Mesendoderm (in vitro differentiated cells): ENCODE data around the gene RTP1.

Source experiments
- DNase-seq: peaks from one replicate; pipeline ENCODE4 v3.0.0; 2013
- H2AK5ac ChIP-seq: 2 replicates; pipeline ENCODE4 v1.6.1; 2013; ENCODE audit warnings: low read length, inconsistent platforms
- H2BK120ac ChIP-seq: 2 replicates; pipeline ENCODE4 v1.6.1; 2013; ENCODE audit warnings: low read depth, mild to moderate bottlenecking, low read length, moderate library complexity, mixed read lengths
- H2BK15ac ChIP-seq: replicated peaks from 2 replicates; pipeline ENCODE4 v1.6.1; 2013; ENCODE audit warnings: low read depth, mild to moderate bottlenecking, moderate library complexity
- H2BK5ac ChIP-seq: 2 replicates; pipeline ENCODE4 v1.6.1; 2013; ENCODE audit warnings: low read length, inconsistent platforms
- H3K18ac ChIP-seq: 2 replicates; pipeline ENCODE4 v1.6.1; 2013; ENCODE audit warnings: mild to moderate bottlenecking, low read length, mixed read lengths
- H3K23ac ChIP-seq: one replicate; pipeline ENCODE4 v1.6.1; 2013; ENCODE audit warnings: low read length
- H3K27ac ChIP-seq: 2 replicates; pipeline ENCODE4 v1.5.1; 2013; ENCODE audit warnings: low read depth, mild to moderate bottlenecking, inconsistent platforms, low read length, moderate library complexity
- H3K27me3 ChIP-seq: 2 replicates; pipeline ENCODE4 v1.6.1; 2013; ENCODE audit warnings: low read length, control low read depth, mild to moderate bottlenecking, inconsistent platforms; ENCODE audit not compliant: insufficient read depth, poor library complexity
- H3K36me3 ChIP-seq: 2 replicates; pipeline ENCODE4 v1.6.1; 2013; ENCODE audit warnings: low read length, inconsistent platforms; ENCODE audit not compliant: control insufficient read depth, insufficient read depth
- H3K4ac ChIP-seq: one replicate; pipeline ENCODE4 v1.6.1; 2013; ENCODE audit warnings: low read depth, mild to moderate bottlenecking, low read length, moderate library complexity
- H3K4me1 ChIP-seq: 2 replicates; pipeline ENCODE4 v1.6.1; 2013; ENCODE audit warnings: low read depth, low read length, inconsistent platforms; ENCODE audit not compliant: control insufficient read depth
- H3K4me2 ChIP-seq: 2 replicates; pipeline ENCODE4 v1.6.1; 2013; ENCODE audit warnings: low read length
- H3K4me3 ChIP-seq: 2 replicates; pipeline ENCODE4 v1.5.1; 2013; ENCODE audit warnings: mild to moderate bottlenecking, low read length
- H3K56ac ChIP-seq: one replicate; pipeline ENCODE4 v1.6.1; 2013; ENCODE audit warnings: low read length
- H3K79me1 ChIP-seq: 2 replicates; pipeline ENCODE4 v1.6.1; 2013; ENCODE audit warnings: low read length, inconsistent platforms
- H3K79me2 ChIP-seq: 2 replicates; pipeline ENCODE4 v1.6.1; 2013; ENCODE audit warnings: mild to moderate bottlenecking, low read length; ENCODE audit not compliant: control insufficient read depth, insufficient read depth
- H3K9ac ChIP-seq: 2 replicates; pipeline ENCODE4 v1.6.1; 2013; ENCODE audit warnings: low read length, inconsistent platforms
- H4K5ac ChIP-seq: one replicate; pipeline ENCODE4 v1.6.1; 2013; ENCODE audit warnings: low read length
- H4K8ac ChIP-seq: one replicate; pipeline ENCODE4 v1.6.1; 2013; ENCODE audit warnings: low read depth, mild to moderate bottlenecking, control low read depth, low read length, moderate library complexity
- WGBS: extraction: QIAGEN DNeasy Blood & Tissue Kit; methylation state at CpG from one replicate; pipeline ENCODE4 v1.1.7; 2013; ENCODE audit warnings: low lambda C conversion rate, missing lambda C conversion rate; ENCODE audit not compliant: insufficient coverage; ENCODE audit errors: extremely low coverage; 5-methylcytosine and 5-hydroxymethylcytosine counted together

The RTP1 gene

DNA sequence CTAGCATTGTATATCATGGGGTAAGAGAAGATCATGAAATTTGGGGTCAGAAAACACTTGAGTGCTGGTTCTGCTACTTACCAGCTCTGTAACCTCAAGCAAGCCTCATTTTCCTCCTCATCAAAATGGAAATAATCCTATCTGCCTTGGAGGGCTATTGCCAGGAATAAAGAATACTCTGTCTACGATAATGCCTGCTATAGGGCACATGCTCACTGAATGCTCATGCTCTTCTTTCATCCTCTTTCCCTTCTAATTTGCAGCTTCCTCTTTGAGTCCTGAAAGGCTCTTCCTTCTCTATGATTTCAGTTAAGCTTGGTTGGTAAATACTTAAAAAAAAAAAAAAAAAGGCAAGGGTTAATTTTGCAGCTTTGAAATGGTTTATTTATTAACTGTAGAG is 12.8 kb downstream of the RTP1 start:
- H2BK15ac ChIP-seq = peak overlapping the region; percentile 89
- H3K4me3 ChIP-seq = no peak overlapping the region
- no peak overlapping the region for H2AK5ac ChIP-seq
- H2BK5ac ChIP-seq = no peak overlapping the region
- H3K9ac ChIP-seq = no peak overlapping the region
- H3K27me3 ChIP-seq = no peaks in the 10 kb centered on the region
- H3K27ac ChIP-seq = no peak overlapping the region
- H3K79me1 ChIP-seq = no peaks in the 10 kb centered on the region
- no peak overlapping the region for H3K18ac ChIP-seq
- no peaks in the 10 kb centered on the region for H3K36me3 ChIP-seq
- H4K5ac ChIP-seq = no peak overlapping the region
- no peak overlapping the region for H4K8ac ChIP-seq
- no CpG with 5 or more reads among the region's 1 CpG for WGBS
- no peak overlapping the region for H3K4me2 ChIP-seq
- peaks cover 4% of the 10 kb centered on the region for H3K4me1 ChIP-seq
- H3K79me2 ChIP-seq = no peaks in the 10 kb centered on the region
- no peak overlapping the region for H3K4ac ChIP-seq
- no peak overlapping the region for H2BK120ac ChIP-seq
- DNase-seq = no peak
- H3K23ac ChIP-seq = no peak overlapping the region
- H3K56ac ChIP-seq = no peak overlapping the region

DNA sequence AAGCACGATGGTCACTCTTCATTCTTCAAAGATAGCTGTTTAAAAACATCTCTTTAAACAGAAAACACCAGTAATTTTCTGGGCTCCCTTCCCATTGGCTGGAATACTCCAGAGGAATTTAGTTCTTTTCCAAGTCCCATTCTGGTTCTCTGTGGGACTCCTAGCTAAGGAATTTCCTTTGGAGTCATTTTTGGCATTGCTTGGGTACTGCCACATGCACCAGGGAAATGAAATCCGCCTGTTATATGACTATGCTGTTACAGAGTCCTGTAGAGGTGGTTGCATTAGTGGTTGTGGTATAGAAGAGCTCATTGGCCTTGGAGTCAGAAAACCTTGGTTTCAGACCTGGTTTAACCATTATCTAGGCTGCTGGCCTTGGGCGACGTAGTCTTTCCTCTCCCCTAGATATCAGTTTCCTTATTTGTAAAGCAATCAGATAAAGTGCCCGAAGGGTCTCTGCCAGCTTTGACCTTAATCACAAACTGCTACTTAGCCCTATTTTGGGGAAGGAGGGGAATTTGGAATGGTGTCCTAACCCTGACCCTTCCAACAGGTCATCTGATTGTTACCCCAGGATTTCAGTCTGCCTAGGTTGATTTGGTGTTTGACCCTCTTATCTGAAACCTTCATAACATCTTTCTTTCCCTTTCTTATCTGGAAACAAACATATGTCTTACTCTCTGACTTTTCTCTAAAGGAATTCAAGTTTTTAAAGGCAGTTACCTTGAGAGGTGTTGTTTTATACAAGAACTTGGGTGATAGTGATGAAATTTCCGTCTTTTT is 13.4 kb downstream of the RTP1 start:
- H3K4ac ChIP-seq = no peak overlapping the region
- no peak overlapping the region for H3K56ac ChIP-seq
- no CpG with 5 or more reads among the region's 6 CpGs for WGBS

DNA sequence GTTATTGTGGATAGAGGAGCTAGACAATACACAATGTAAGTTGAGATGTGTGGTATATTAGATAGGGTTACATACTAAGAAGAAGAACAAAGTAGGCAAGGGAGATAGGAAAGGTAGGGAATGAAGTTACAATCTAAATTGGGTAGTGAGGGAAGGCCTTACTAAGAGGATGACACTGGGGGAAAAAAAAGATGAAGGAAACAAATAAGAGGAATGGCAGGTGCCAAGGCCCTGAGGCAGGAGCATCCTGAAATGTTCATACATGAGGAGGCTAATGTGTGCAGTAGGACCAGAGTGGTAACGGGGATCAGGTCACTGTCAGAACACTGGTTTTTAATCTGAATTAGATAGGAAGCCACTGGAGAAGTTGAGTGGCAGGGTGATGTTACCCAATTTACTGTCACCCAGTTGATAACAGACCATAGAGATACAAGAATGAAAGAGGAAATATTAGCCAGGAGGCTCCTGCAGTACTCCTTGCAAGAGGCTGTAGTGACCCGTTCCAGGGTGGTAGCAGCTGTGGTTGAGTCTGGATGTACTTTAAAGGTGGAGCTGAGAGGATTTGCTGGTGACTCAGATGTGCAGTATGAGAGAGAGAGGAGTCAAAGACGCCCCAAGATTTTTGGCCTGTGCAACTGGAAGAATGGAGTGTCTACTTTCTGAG is 14.4 kb downstream of the RTP1 start:
- Histone ChIP-seq H3K9ac (no peak overlapping the region), H3K4me1 (peaks cover 4% of the 10 kb centered on the region), H3K36me3 (no peaks in the 10 kb centered on the region), H2BK5ac (no peak overlapping the region), H2AK5ac (no peak overlapping the region), H3K4me3 (no peak overlapping the region), H3K79me2 (no peaks in the 10 kb centered on the region), H4K5ac (no peak overlapping the region), H3K4me2 (no peak overlapping the region), H3K27me3 (no peaks in the 10 kb centered on the region), H3K56ac (no peak overlapping the region), H3K79me1 (no peaks in the 10 kb centered on the region), H2BK15ac (no peak overlapping the region), H3K18ac (no peak overlapping the region), H3K27ac (no peak overlapping the region), H2BK120ac (no peak overlapping the region), H3K23ac (no peak overlapping the region), H4K8ac (no peak overlapping the region), H3K4ac (no peak overlapping the region)
- no peak for DNase-seq
- no CpG with 5 or more reads among the region's 3 CpGs for WGBS

More for the DNA sequence above, 13.4 kb downstream of the RTP1 start:
- Histone ChIP-seq H3K4me1 (peaks cover 4% of the 10 kb centered on the region), H3K4me2 (no peak overlapping the region), H4K8ac (no peak overlapping the region), H2BK5ac (no peak overlapping the region), H2AK5ac (no peak overlapping the region), H3K79me2 (no peaks in the 10 kb centered on the region), H3K18ac (peak overlapping the region; percentile 76), H2BK120ac (no peak overlapping the region), H3K27me3 (no peaks in the 10 kb centered on the region), H3K79me1 (no peaks in the 10 kb centered on the region), H3K23ac (no peak overlapping the region), H3K36me3 (no peaks in the 10 kb centered on the region), H3K27ac (peak overlapping the region; percentile 9), H3K9ac (no peak overlapping the region), H2BK15ac (no peak overlapping the region), H4K5ac (no peak overlapping the region), H3K4me3 (no peak overlapping the region)
- peak; percentile 76 for DNase-seq

DNA sequence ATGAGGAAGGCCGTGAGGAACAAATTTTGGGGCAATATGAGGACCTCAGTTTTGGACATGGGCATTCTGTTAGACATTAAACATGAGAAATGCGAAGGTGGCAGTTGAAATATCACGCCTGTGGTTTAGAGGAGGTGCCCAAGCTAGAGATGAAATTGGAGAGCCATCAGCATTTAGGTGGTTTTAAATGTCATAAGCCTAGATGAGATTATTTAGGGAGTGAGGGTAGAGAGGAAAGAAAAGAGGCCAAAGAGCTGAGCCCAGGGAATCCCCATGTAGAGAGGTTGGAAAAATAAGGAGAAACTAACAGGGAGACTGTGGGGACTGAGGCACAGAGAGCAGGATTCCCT is 14.9 kb downstream of the RTP1 start:
- H3K18ac ChIP-seq = peak overlapping the region; percentile 22
- no peak for DNase-seq
- H3K4me2 ChIP-seq = no peak overlapping the region
- no peak overlapping the region for H3K4ac ChIP-seq
- peaks cover 4% of the 10 kb centered on the region for H3K4me1 ChIP-seq
- H2BK15ac ChIP-seq = no peak overlapping the region
- no peaks in the 10 kb centered on the region for H3K79me2 ChIP-seq
- no peak overlapping the region for H4K8ac ChIP-seq
- H3K56ac ChIP-seq = no peak overlapping the region
- H3K4me3 ChIP-seq = no peak overlapping the region
- no peak overlapping the region for H4K5ac ChIP-seq
- no peak overlapping the region for H3K27ac ChIP-seq
- no peaks in the 10 kb centered on the region for H3K79me1 ChIP-seq
- H3K9ac ChIP-seq = no peak overlapping the region
- H3K27me3 ChIP-seq = no peaks in the 10 kb centered on the region
- no peak overlapping the region for H2AK5ac ChIP-seq
- no CpG with 5 or more reads among the region's 3 CpGs for WGBS
- no peak overlapping the region for H2BK5ac ChIP-seq
- no peak overlapping the region for H2BK120ac ChIP-seq
- H3K23ac ChIP-seq = no peak overlapping the region
- H3K36me3 ChIP-seq = no peaks in the 10 kb centered on the region

DNA sequence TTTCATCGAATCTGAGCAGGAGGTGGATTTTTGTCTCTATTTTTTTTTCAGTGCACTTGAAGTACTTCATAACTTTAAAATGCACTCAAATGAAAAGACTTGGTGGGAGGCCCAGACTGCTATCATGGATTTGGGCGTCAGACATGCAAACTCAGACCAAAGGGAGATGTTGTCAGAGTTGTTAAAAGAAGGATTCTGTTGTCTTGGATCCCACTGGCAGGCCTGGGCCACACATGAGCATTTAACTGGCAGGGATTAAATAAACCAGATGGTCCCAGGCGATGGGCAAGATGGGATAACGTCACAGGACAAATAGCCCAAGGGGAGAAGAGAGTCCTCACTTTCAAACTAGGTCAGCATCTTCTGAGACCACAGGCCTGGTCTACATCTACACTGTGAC is 15.4 kb downstream of the RTP1 start:
- Histone ChIP-seq H3K36me3 (no peaks in the 10 kb centered on the region), H3K4me3 (no peak overlapping the region), H3K4me2 (no peak overlapping the region), H3K27ac (no peak overlapping the region), H3K4ac (no peak overlapping the region), H2BK120ac (no peak overlapping the region), H3K79me2 (no peaks in the 10 kb centered on the region), H3K56ac (no peak overlapping the region), H2AK5ac (no peak overlapping the region), H2BK5ac (no peak overlapping the region), H3K18ac (no peak overlapping the region), H2BK15ac (no peak overlapping the region), H3K4me1 (peaks cover 4% of the 10 kb centered on the region), H3K27me3 (no peaks in the 10 kb centered on the region), H4K8ac (no peak overlapping the region), H3K9ac (no peak overlapping the region), H4K5ac (no peak overlapping the region), H3K23ac (no peak overlapping the region), H3K79me1 (no peaks in the 10 kb centered on the region)
- DNase-seq = peak; percentile 12
- no CpG with 5 or more reads among the region's 4 CpGs for WGBS
